ENCODE measurements around the gene PPCS.

DNA sequence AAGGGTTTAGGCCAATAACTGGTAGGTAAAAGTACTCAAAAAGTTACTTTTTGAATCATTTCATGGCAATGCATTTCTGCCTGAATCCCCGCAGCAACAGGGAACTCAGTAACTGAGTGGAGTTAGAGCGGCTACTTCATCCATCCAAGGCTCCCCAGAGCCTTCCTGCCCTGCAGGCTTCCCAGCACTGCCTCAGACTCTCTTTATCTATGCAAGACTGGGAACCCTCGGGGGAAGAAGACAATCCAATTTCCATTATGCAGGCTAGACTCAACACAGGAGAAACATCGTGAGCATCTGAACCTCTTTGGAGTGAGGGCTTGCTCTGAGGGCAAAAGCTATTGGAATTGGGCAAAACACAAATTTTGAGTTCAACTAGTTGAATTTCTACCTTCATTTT lies 23.6 kb upstream of the PPCS start:
- TF ChIP-seq GATA2 (IDR thresholded peaks at IDR 0.05; ENCODE audit: low read depth, low read length) (no peak), GATA3 (IDR thresholded peaks at IDR 0.05; ENCODE audit: low read depth, low read length) (no peak)

Measured in SH-SY5Y (cell line).